Stimulated activated CD4-positive, alpha-beta T cell treated with anti-CD3 and anti-CD28 coated beads, Interleukin-4, amount 100 ng/mL, for 1 hour (primary cell): ENCODE data around the gene RIC8B.

Experiments
- DNase-seq: peaks from one replicate; pipeline ENCODE4 v3.0.0-alpha.2; 2020

The RIC8B gene

GRCh38 chr12:106814714-106815113 is 40.2 kb downstream of the RIC8B start:
- no peak for DNase-seq

- DNase-seq = no peak
Measured at GRCh38 chr12:106815741-106816140, 41.3 kb downstream of the RIC8B start.

- no peak for DNase-seq
Measured at GRCh38 chr12:106816231-106816630, 41.7 kb downstream of the RIC8B start.

GRCh38 chr12:106819991-106820390 is 45.5 kb downstream of the RIC8B start:
- DNase-seq = no peak

GRCh38 chr12:106831699-106832098 is 57.2 kb downstream of the RIC8B start:
- no peak for DNase-seq

GRCh38 chr12:106837782-106838181 is 63.3 kb downstream of the RIC8B start:
- DNase-seq = no peak

GRCh38 chr12:106839333-106839732 is 64.9 kb downstream of the RIC8B start:
- DNase-seq = no peak

GRCh38 chr12:106840243-106840642 is 65.8 kb downstream of the RIC8B start:
- no peak for DNase-seq

- no peak for DNase-seq
Measured at GRCh38 chr12:106841510-106842302, 67.2 kb downstream of the RIC8B start.

- no peak for DNase-seq
Measured at GRCh38 chr12:106845902-106846301, 71.4 kb downstream of the RIC8B start.

GRCh38 chr12:106847861-106848260 is 73.4 kb downstream of the RIC8B start:
- DNase-seq = no peak

GRCh38 chr12:106851306-106851705 is 76.8 kb downstream of the RIC8B start:
- DNase-seq = no peak

- DNase-seq = no peak
Measured at GRCh38 chr12:106854723-106855122, 80.2 kb downstream of the RIC8B start.

- DNase-seq = no peak
Measured at GRCh38 chr12:106855221-106855758, 80.8 kb downstream of the RIC8B start.

- no peak for DNase-seq
Measured at GRCh38 chr12:106861984-106862916, 87.8 kb downstream of the RIC8B start.

- DNase-seq = no peak
Measured at GRCh38 chr12:106863189-106863588, 88.7 kb downstream of the RIC8B start.

- DNase-seq = no peak
Measured at GRCh38 chr12:106865683-106866082, 91.2 kb downstream of the RIC8B start.

GRCh38 chr12:106866426-106867080 is 92.1 kb downstream of the RIC8B start:
- no peak for DNase-seq

GRCh38 chr12:106867651-106868050 is 93.2 kb downstream of the RIC8B start:
- DNase-seq = no peak

GRCh38 chr12:106868982-106869700 is 94.7 kb downstream of the RIC8B start:
- no peak for DNase-seq

- no peak for DNase-seq
Measured at GRCh38 chr12:106870116-106870515, 95.6 kb downstream of the RIC8B start.

- no peak for DNase-seq
Measured at GRCh38 chr12:106871477-106871876, 97.0 kb downstream of the RIC8B start.
